AML-193 (cell line): ENCODE data around the gene TIMMDC1.
"Not testable (repeated sequence)": the region's sequence is repeated elsewhere in the genome, so short reads cannot be mapped to it uniquely, and the experiment has no call there.

ENCODE experiments used
- DNase-seq, 2 experiments: peaks; one replicate each; lab custom pipeline; 2025; lab: John Stamatoyannopoulos, UW

The TIMMDC1 gene

GRCh38 chr3:119557192-119557876 lies 59.0 kb downstream of the TIMMDC1 start:
- DNase-seq: no peak

GRCh38 chr3:119557877-119558269 lies 59.5 kb downstream of the TIMMDC1 start:
- DNase-seq: no peak

- DNase-seq: no peak
These were observed 60.4 kb downstream of the TIMMDC1 start for GRCh38 chr3:119558626-119559317.

- peak; percentile 93 to 94 for DNase-seq
These were observed 61.2 kb downstream of the TIMMDC1 start, which contains the start of gene CD80 for GRCh38 chr3:119559441-119559963. Gene CD80, minus strand, starts transcription at chr3:119559614. Its CDS starts 1,886 bp downstream, at chr3:119557728.

- DNase-seq: no peak
These were observed 61.8 kb downstream of the TIMMDC1 start for GRCh38 chr3:119560160-119560559.

- DNase-seq: peak; percentile 80 to 87
These were observed 64.1 kb downstream of the TIMMDC1 start for GRCh38 chr3:119562307-119562961.

GRCh38 chr3:119563334-119563733 lies 65.0 kb downstream of the TIMMDC1 start:
- not testable (repeated sequence) for DNase-seq

DNA sequence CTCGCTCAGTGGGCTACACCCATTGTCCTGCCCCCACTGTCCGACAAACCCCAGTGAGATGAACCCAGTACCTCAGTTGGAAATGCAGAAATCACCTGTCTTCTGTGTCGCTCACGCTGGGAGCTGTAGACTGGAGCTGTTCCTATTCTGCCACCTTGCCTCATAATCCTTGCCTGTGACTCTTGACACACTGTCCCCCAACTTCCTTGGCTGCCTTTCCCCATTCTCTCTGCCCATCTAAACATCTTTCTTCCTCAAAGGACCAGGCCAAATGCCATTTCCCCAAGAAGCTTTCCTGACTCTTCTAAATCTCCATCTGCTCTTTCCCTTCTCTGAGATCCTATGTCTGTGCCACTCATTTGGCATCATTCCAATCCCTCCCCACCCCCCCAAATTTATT lies 70.8 kb downstream of the TIMMDC1 start:
- no peak for DNase-seq

DNA sequence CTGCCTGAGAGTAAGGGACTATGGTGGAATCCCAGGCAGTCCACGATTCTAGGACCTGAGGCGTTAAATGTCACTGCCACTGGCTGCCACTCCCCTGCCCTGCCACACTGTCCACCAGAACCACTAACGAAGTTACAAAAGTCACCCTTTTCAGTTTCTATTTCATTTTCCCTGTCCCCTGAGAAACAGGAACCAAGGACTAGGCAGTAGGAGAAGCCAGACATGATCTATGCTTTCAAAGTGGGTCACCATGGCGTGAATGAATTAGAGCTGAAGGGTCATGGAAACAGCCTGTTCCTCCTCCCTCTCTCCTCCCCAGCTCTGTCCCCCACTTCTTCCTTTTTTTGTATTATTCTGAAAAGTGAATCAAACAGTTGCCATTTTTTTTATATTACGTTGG lies 71.9 kb downstream of the TIMMDC1 start:
- no peak for DNase-seq

DNA sequence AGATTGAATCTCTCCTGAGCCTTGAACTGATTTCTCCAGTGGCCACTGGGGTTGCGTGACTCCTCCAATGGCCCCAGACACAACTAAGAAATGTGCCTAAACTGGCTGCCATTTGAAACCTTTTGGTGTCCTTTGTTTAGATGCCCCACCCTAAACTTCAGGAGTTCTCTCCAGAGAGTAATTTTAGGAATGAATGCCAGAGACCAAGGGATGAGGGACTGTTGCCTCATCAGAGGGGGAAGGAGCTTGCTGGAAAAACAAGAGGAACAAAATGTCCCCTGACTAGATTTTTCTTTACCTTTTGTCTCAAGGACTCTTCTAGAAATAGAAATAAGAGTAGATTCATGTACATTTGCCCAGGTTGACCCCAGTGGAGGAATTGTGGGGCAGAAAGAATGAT lies 72.9 kb downstream of the TIMMDC1 start:
- DNase-seq: no peak

- DNase-seq: no peak
These were observed 73.3 kb downstream of the TIMMDC1 start for GRCh38 chr3:119571688-119572087.
